HG03565 (cell line): Measurements from ENCODE around the gene PLXNA4.

Experiments used
- ATAC-seq: cut with Tn5 transposase; IDR thresholded peaks from one replicate; pipeline ENCODE4 v1.9.1; 2021; ENCODE audit warnings: mild to moderate bottlenecking, moderate library complexity; ENCODE audit not compliant: unreplicated experiment

The PLXNA4 gene

GRCh38 chr7:132504852-132505251 lies 71.4 kb downstream of the PLXNA4 start:
- ATAC-seq = no peak

GRCh38 chr7:132504071-132504470 lies 72.2 kb downstream of the PLXNA4 start:
- ATAC-seq = no peak

- ATAC-seq = no peak
Measured at GRCh38 chr7:132503415-132503814, 72.9 kb downstream of the PLXNA4 start.

GRCh38 chr7:132501956-132502355 lies 74.3 kb downstream of the PLXNA4 start:
- ATAC-seq = no peak

GRCh38 chr7:132500727-132501440 lies 75.4 kb downstream of the PLXNA4 start:
- ATAC-seq = no peak

GRCh38 chr7:132499487-132499886 lies 76.8 kb downstream of the PLXNA4 start:
- no peak for ATAC-seq

GRCh38 chr7:132499065-132499464 lies 77.2 kb downstream of the PLXNA4 start:
- no peak for ATAC-seq

- no peak for ATAC-seq
Measured at GRCh38 chr7:132498319-132498718, 78.0 kb downstream of the PLXNA4 start.

- no peak for ATAC-seq
Measured at GRCh38 chr7:132497098-132497497, 79.2 kb downstream of the PLXNA4 start.

- ATAC-seq = no peak
Measured at GRCh38 chr7:132495936-132496335, 80.3 kb downstream of the PLXNA4 start.

- no peak for ATAC-seq
Measured at GRCh38 chr7:132494474-132494873, 81.8 kb downstream of the PLXNA4 start.

- ATAC-seq = no peak
Measured at GRCh38 chr7:132492823-132493445, 83.3 kb downstream of the PLXNA4 start.

GRCh38 chr7:132491391-132491945 lies 84.8 kb downstream of the PLXNA4 start:
- ATAC-seq = no peak

GRCh38 chr7:132490474-132490873 lies 85.8 kb downstream of the PLXNA4 start:
- ATAC-seq = no peak

GRCh38 chr7:132489776-132490237 lies 86.5 kb downstream of the PLXNA4 start:
- no peak for ATAC-seq

GRCh38 chr7:132488634-132489302 lies 87.5 kb downstream of the PLXNA4 start:
- no peak for ATAC-seq

GRCh38 chr7:132486274-132486610 lies 90.0 kb downstream of the PLXNA4 start:
- ATAC-seq = no peak

GRCh38 chr7:132485600-132486273 lies 90.5 kb downstream of the PLXNA4 start:
- no peak for ATAC-seq

- ATAC-seq = no peak
Measured at GRCh38 chr7:132485136-132485535, 91.1 kb downstream of the PLXNA4 start.

- ATAC-seq = no peak
Measured at GRCh38 chr7:132482866-132483265, 93.4 kb downstream of the PLXNA4 start.

GRCh38 chr7:132480534-132480933 lies 95.7 kb downstream of the PLXNA4 start:
- ATAC-seq = no peak
